WTC11 (cell line): ENCODE data around the gene KCNMA1.

Source experiments
- CREM ChIP-seq: sonication (generic); formaldehyde crosslinking; IDR thresholded peaks from 2 replicates; pipeline ENCODE4 v1.8.1; 2022; ENCODE audit warnings: mild to moderate bottlenecking, missing genetic modification reagents, moderate library complexity
- FOXJ3 ChIP-seq: sonication (generic); formaldehyde crosslinking; IDR thresholded peaks from 2 replicates; pipeline ENCODE4 v1.9.0; 2021; ENCODE audit warnings: missing genetic modification reagents, mild to moderate bottlenecking, borderline replicate concordance
- SP1 ChIP-seq: sonication (generic); formaldehyde crosslinking; conservative IDR thresholded peaks from 2 replicates; pipeline ENCODE4 v1.8.1; 2022; ENCODE audit warnings: missing genetic modification reagents
- TF ChIP-seq, protein P1 (sequence below): fragments of 200-600 bp; IDR thresholded peaks from 2 replicates; pipeline ENCODE4 v1.8.0; 2022; ENCODE audit warnings: antibody characterized with exemption
- TF ChIP-seq, protein P2 (sequence below): sonication (generic); formaldehyde crosslinking; IDR thresholded peaks from 2 replicates; pipeline ENCODE4 v1.8.0; 2022; ENCODE audit warnings: missing genetic modification reagents

DNA sequence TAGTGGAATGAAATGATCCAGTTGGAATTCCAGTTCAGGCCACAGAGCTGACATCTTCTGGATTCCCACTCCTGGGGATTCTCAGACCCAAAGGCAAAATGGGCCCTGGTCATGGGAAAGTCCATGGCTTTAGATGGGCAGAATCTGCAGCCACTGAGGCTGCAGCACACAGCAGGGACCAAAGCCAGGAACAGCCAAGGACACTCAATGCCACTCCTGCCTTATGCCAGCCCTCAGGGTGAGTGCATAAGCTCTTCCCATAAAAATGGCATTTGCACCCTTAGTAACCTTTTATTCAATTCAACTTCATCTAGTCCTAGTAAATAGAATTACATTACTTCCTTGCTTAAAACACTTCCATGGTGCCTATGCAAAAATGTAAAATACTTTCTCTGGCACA lies 274.4 kb downstream of the KCNMA1 start:
- TF ChIP-seq, protein P1, sequence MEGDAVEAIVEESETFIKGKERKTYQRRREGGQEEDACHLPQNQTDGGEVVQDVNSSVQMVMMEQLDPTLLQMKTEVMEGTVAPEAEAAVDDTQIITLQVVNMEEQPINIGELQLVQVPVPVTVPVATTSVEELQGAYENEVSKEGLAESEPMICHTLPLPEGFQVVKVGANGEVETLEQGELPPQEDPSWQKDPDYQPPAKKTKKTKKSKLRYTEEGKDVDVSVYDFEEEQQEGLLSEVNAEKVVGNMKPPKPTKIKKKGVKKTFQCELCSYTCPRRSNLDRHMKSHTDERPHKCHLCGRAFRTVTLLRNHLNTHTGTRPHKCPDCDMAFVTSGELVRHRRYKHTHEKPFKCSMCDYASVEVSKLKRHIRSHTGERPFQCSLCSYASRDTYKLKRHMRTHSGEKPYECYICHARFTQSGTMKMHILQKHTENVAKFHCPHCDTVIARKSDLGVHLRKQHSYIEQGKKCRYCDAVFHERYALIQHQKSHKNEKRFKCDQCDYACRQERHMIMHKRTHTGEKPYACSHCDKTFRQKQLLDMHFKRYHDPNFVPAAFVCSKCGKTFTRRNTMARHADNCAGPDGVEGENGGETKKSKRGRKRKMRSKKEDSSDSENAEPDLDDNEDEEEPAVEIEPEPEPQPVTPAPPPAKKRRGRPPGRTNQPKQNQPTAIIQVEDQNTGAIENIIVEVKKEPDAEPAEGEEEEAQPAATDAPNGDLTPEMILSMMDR, result no peak
- no peak for TF ChIP-seq SP1 (CRISPR knock-in tag)
- no peak for TF ChIP-seq CREM (CRISPR knock-in tag)
- TF ChIP-seq FOXJ3 (CRISPR knock-in tag), result no peak
- TF ChIP-seq, protein P2, sequence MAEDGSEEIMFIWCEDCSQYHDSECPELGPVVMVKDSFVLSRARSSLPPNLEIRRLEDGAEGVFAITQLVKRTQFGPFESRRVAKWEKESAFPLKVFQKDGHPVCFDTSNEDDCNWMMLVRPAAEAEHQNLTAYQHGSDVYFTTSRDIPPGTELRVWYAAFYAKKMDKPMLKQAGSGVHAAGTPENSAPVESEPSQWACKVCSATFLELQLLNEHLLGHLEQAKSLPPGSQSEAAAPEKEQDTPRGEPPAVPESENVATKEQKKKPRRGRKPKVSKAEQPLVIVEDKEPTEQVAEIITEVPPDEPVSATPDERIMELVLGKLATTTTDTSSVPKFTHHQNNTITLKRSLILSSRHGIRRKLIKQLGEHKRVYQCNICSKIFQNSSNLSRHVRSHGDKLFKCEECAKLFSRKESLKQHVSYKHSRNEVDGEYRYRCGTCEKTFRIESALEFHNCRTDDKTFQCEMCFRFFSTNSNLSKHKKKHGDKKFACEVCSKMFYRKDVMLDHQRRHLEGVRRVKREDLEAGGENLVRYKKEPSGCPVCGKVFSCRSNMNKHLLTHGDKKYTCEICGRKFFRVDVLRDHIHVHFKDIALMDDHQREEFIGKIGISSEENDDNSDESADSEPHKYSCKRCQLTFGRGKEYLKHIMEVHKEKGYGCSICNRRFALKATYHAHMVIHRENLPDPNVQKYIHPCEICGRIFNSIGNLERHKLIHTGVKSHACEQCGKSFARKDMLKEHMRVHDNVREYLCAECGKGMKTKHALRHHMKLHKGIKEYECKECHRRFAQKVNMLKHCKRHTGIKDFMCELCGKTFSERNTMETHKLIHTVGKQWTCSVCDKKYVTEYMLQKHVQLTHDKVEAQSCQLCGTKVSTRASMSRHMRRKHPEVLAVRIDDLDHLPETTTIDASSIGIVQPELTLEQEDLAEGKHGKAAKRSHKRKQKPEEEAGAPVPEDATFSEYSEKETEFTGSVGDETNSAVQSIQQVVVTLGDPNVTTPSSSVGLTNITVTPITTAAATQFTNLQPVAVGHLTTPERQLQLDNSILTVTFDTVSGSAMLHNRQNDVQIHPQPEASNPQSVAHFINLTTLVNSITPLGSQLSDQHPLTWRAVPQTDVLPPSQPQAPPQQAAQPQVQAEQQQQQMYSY (CRISPR knock-in tag), result no peak
